Neural progenitor cell (in vitro differentiated cells): ENCODE results near the gene LDLRAD4. TPM values are rescaled to one million over a fixed set of nuclear protein-coding genes. Genes with fewer than 3 reads are reported as not detected.

Source experiments
- DNase-seq: peaks from one replicate; pipeline ENCODE4 v3.0.0-alpha.2; 2016; ENCODE audit warnings: low spot score
- H2AFZ ChIP-seq: fragments of 200-600 bp; sonication (generic); replicated peaks from 2 replicates; pipeline ENCODE4 v1.6.1; 2016; ENCODE audit warnings: antibody characterized with exemption
- H3F3A ChIP-seq: fragments of 200-600 bp; sonication (generic); 2 replicates; pipeline ENCODE4 v1.6.1; 2016; ENCODE audit warnings: antibody characterized with exemption, low read depth
- H3K27ac ChIP-seq: fragments of 200-600 bp; sonication (generic); 2 replicates; pipeline ENCODE4 v1.5.1; 2016; ENCODE audit warnings: mild to moderate bottlenecking
- H3K27me3 ChIP-seq: fragments of 200-600 bp; sonication (generic); 2 replicates; pipeline ENCODE4 v1.6.1; 2016; ENCODE audit warnings: mild to moderate bottlenecking, moderate library complexity
- H3K36me3 ChIP-seq: fragments of 200-600 bp; sonication (generic); 2 replicates; pipeline ENCODE4 v1.5.1; 2016
- H3K4me1 ChIP-seq: fragments of 200-600 bp; sonication (generic); 2 replicates; pipeline ENCODE4 v1.6.1; 2016; ENCODE audit warnings: mixed run types
- H3K4me2 ChIP-seq: fragments of 200-600 bp; sonication (generic); 2 replicates; pipeline ENCODE4 v1.6.1; 2016
- H3K4me3 ChIP-seq: fragments of 200-600 bp; sonication (generic); 2 replicates; pipeline ENCODE4 v1.5.1; 2016
- H3K79me2 ChIP-seq: fragments of 200-600 bp; sonication (generic); 2 replicates; pipeline ENCODE4 v1.6.1; 2016; ENCODE audit warnings: low read depth
- H3K9ac ChIP-seq: fragments of 200-600 bp; sonication (generic); 2 replicates; pipeline ENCODE4 v1.6.1; 2016
- H3K9me3 ChIP-seq: fragments of 200-600 bp; sonication (generic); 2 replicates; pipeline ENCODE4 v1.5.1; 2016; ENCODE audit warnings: low read depth
- H4K20me1 ChIP-seq: fragments of 200-600 bp; sonication (generic); 2 replicates; pipeline ENCODE4 v1.6.1; 2016; ENCODE audit warnings: low read depth
- H3K27ac Mint-ChIP-seq: 3 replicates; pipeline ENCODE4 v1.8.0; 2021; ENCODE audit warnings: mixed read lengths
- H3K27me3 Mint-ChIP-seq: 2 replicates; pipeline ENCODE4 v1.8.0; 2022; ENCODE audit warnings: low read depth, mild to moderate bottlenecking, inconsistent platforms, moderate library complexity, mixed read lengths; ENCODE audit not compliant: insufficient read depth
- H3K36me3 Mint-ChIP-seq: 3 replicates; pipeline ENCODE4 v1.8.0; 2021; ENCODE audit warnings: mixed read lengths
- H3K4me1 Mint-ChIP-seq: 3 replicates; pipeline ENCODE4 v1.8.0; 2021; ENCODE audit warnings: mixed read lengths
- H3K4me3 Mint-ChIP-seq: 3 replicates; pipeline ENCODE4 v1.8.0; 2021; ENCODE audit warnings: mild to moderate bottlenecking, moderate library complexity, mixed read lengths
- H3K9me3 Mint-ChIP-seq: 3 replicates; pipeline ENCODE4 v1.8.0; 2020; ENCODE audit warnings: mixed read lengths
- EZH2 ChIP-seq: fragments of 200-600 bp; sonication (generic); IDR thresholded peaks from 2 replicates; pipeline ENCODE4 v1.6.1; 2017; ENCODE audit warnings: antibody characterized with exemption, mild to moderate bottlenecking, moderate library complexity
- EZH2phosphoT487 ChIP-seq: fragments of 200-600 bp; sonication (generic); IDR thresholded peaks from 2 replicates; pipeline ENCODE4 v1.6.1; 2017; ENCODE audit warnings: antibody characterized with exemption
- total RNA-seq: library from RNA; depleted of rRNA; stranded (reverse); fragments of >200 nt; gene quantifications from 2 replicates; pipeline ENCODE4 v1.2.3, GENCODE V29; 2015; ENCODE audit warnings: low replicate concordance
- TF ChIP-seq, protein P1 (sequence below): fragments of 200-600 bp; sonication (generic); IDR thresholded peaks from 2 replicates; pipeline ENCODE4 v1.5.1; 2017; ENCODE audit warnings: antibody characterized with exemption, mild to moderate bottlenecking

Gene LDLRAD4
- total RNA-seq, 1 donor from 2014 or later = 0.65 TPM

GRCh38 chr18:13318731-13319501, 100.4 kb downstream of the LDLRAD4 start:
- Histone ChIP-seq H3K9ac (no peak overlapping the region), H2AFZ (no peak overlapping the region)

GRCh38 chr18:13319629-13320028, 101.1 kb downstream of the LDLRAD4 start:
- Histone ChIP-seq H3K4me1 (no peaks in the 10 kb centered on the region), H3K79me2 (no peaks in the 10 kb centered on the region), H3F3A (no peaks in the 10 kb centered on the region), H3K9me3 (no peaks in the 10 kb centered on the region), H3K36me3 (no peaks in the 10 kb centered on the region), H3K9ac (no peak overlapping the region), H4K20me1 (no peaks in the 10 kb centered on the region), H2AFZ (no peak overlapping the region), H3K4me2 (no peak overlapping the region), H3K27me3 (no peaks in the 10 kb centered on the region), H3K4me3 (no peak overlapping the region), H3K27ac (no peak overlapping the region)
- TF ChIP-seq EZH2phosphoT487 (no peak), EZH2 (no peak)
- TF ChIP-seq, protein P1, sequence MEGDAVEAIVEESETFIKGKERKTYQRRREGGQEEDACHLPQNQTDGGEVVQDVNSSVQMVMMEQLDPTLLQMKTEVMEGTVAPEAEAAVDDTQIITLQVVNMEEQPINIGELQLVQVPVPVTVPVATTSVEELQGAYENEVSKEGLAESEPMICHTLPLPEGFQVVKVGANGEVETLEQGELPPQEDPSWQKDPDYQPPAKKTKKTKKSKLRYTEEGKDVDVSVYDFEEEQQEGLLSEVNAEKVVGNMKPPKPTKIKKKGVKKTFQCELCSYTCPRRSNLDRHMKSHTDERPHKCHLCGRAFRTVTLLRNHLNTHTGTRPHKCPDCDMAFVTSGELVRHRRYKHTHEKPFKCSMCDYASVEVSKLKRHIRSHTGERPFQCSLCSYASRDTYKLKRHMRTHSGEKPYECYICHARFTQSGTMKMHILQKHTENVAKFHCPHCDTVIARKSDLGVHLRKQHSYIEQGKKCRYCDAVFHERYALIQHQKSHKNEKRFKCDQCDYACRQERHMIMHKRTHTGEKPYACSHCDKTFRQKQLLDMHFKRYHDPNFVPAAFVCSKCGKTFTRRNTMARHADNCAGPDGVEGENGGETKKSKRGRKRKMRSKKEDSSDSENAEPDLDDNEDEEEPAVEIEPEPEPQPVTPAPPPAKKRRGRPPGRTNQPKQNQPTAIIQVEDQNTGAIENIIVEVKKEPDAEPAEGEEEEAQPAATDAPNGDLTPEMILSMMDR = no peak
- Mint-ChIP-seq H3K4me3 (no peak overlapping the region), H3K9me3 (peaks cover 16% of the 10 kb centered on the region), H3K27ac (no peak overlapping the region), H3K36me3 (peaks cover 2% of the 10 kb centered on the region), H3K27me3 (no peaks in the 10 kb centered on the region), H3K4me1 (peaks cover 16% of the 10 kb centered on the region)
- DNase-seq = no peak

More at GRCh38 chr18:13318731-13319501, 100.4 kb downstream of the LDLRAD4 start:
- no peak overlapping the region for H3K4me3 ChIP-seq
- Mint-ChIP-seq H3K36me3 (peaks cover 6% of the 10 kb centered on the region), H3K4me3 (no peak overlapping the region), H3K27me3 (no peaks in the 10 kb centered on the region), H3K27ac (no peak overlapping the region), H3K9me3 (peaks cover 21% of the 10 kb centered on the region), H3K4me1 (peaks cover 14% of the 10 kb centered on the region)
- H3K27ac ChIP-seq = no peak overlapping the region
- no peaks in the 10 kb centered on the region for H3K27me3 ChIP-seq
- no peaks in the 10 kb centered on the region for H3K36me3 ChIP-seq
- H4K20me1 ChIP-seq = no peaks in the 10 kb centered on the region
- TF ChIP-seq EZH2phosphoT487 (no peak), EZH2 (no peak)
- TF ChIP-seq, protein P1 = no peak
- H3K79me2 ChIP-seq = no peaks in the 10 kb centered on the region
- DNase-seq = no peak
- H3K4me1 ChIP-seq = no peaks in the 10 kb centered on the region
- H3K9me3 ChIP-seq = no peaks in the 10 kb centered on the region
- no peaks in the 10 kb centered on the region for H3F3A ChIP-seq
- H3K4me2 ChIP-seq = no peak overlapping the region

DNA sequence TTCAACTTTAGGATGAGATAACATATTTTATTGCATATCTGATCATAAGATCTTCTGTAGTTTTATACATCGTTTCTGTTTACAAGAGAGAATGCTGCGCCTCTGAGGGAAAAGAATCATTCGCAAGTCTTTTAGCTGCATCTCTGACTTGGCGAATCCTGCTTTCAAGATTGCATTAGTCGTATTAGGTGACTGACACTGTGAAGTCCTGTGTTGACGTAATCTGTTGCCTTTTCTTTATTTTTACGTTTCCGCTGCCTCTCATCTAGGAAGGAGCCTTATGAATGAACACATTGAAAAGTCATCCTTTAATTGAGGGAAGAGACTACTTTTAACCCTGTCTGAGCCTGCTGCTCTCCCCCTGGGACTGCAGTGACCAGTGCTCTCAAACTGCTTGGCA, 101.5 kb downstream of the LDLRAD4 start:
- TF ChIP-seq EZH2phosphoT487 (no peak), EZH2 (no peak)
- TF ChIP-seq, protein P1 = no peak
- Histone ChIP-seq H3K4me3 (no peak overlapping the region), H3F3A (no peaks in the 10 kb centered on the region), H3K27me3 (no peaks in the 10 kb centered on the region), H3K4me1 (no peaks in the 10 kb centered on the region), H3K9me3 (no peaks in the 10 kb centered on the region), H3K79me2 (no peaks in the 10 kb centered on the region), H3K36me3 (no peaks in the 10 kb centered on the region), H3K9ac (no peak overlapping the region), H3K27ac (no peak overlapping the region), H4K20me1 (no peaks in the 10 kb centered on the region), H2AFZ (no peak overlapping the region), H3K4me2 (no peak overlapping the region)
- DNase-seq = no peak
- H3K9me3 Mint-ChIP-seq = peaks cover 13% of the 10 kb centered on the region
- H3K27me3 Mint-ChIP-seq = no peaks in the 10 kb centered on the region
- H3K36me3 Mint-ChIP-seq = peaks cover 1% of the 10 kb centered on the region
- H3K4me3 Mint-ChIP-seq = no peak overlapping the region
- no peak overlapping the region for H3K27ac Mint-ChIP-seq
- H3K4me1 Mint-ChIP-seq = peaks cover 17% of the 10 kb centered on the region
